Esophagus squamous epithelium (tissue), 5 donors: Measurements from ENCODE around the gene USP21. TPM values are rescaled to one million over a fixed set of nuclear protein-coding genes. Genes with fewer than 3 reads are reported as not detected.

Source experiments
- DNase-seq: peaks from one replicate; lab custom pipeline; 2025; lab: John Stamatoyannopoulos, UW
- H3K27ac ChIP-seq, 4 donors: fragments of 200-600 bp; sonication (generic); one replicate each; pipeline ENCODE4 v1.5.1; 2016 to 2019; ENCODE audit warnings: mild to moderate bottlenecking in 1 of 4
- H3K27me3 ChIP-seq, 4 donors: fragments of 200-600 bp; sonication (generic); 1 replicate in 3 of 4; 2 replicates in 1 of 4; pipeline versions ENCODE4 v1.5.1 to v1.6.0; 2017 to 2021; ENCODE audit warnings: antibody characterized with exemption in 1 of 4
- H3K36me3 ChIP-seq, 3 donors: fragments of 200-600 bp; sonication (generic); one replicate each; pipeline ENCODE4 v1.5.1; 2016 to 2019
- H3K4me1 ChIP-seq, 3 donors: fragments of 200-600 bp; sonication (generic); one replicate each; pipeline ENCODE4 v1.5.1; 2017 to 2019
- H3K4me3 ChIP-seq, 4 donors: fragments of 200-600 bp; sonication (generic); 1 replicate in 3 of 4; 2 replicates in 1 of 4; pipeline ENCODE4 v1.5.1; 2016 to 2019; ENCODE audit warnings: mild to moderate bottlenecking in 2 of 4, moderate library complexity in 1 of 4
- H3K9me3 ChIP-seq, 3 donors: fragments of 200-600 bp; sonication (generic); one replicate each; pipeline ENCODE4 v1.5.1; 2016 to 2019
- POLR2A ChIP-seq, 4 donors: fragments of 450-650 bp; IDR thresholded peaks; one replicate each; pipeline ENCODE4 v1.6.1; 2017; ENCODE audit warnings: antibody characterized with exemption in 4 of 4, mild to moderate bottlenecking in 4 of 4, moderate library complexity in 3 of 4
- WGBS, 2 donors: methylation state at CpG; one replicate each; pipeline ENCODE4 v1.1.5; 2018; 5-methylcytosine and 5-hydroxymethylcytosine counted together
- intact Hi-C: fragments of 100-400 bp; cut with DNase I; formaldehyde crosslinking; loops from one replicate; pipeline ENCODE4 v1.15.0; 2022
- total RNA-seq, 4 donors: library from RNA; depleted of rRNA; stranded (reverse); fragments of >200 nt; gene quantifications; one replicate each; pipeline ENCODE4 v1.1.0, GENCODE V29; 2016
- TF ChIP-seq, protein P1 (sequence below), 6 experiments: fragments of 450-650 bp in 4 of 6; fragments of 200-600 bp in 2 of 6; sonication (generic) in 2 of 6; IDR thresholded peaks; one replicate each; pipeline ENCODE4 v1.5.1; 2016 to 2019; ENCODE audit warnings: antibody characterized with exemption in 6 of 6, mild to moderate bottlenecking in 4 of 6, moderate library complexity in 4 of 6
- donor health status: DM: yes; HTN: yes; CAD: no.

USP21 gene
- total RNA-seq, 4 donors from 2014 or later: 12.1 to 20.4 (median 17.0) TPM

DNA sequence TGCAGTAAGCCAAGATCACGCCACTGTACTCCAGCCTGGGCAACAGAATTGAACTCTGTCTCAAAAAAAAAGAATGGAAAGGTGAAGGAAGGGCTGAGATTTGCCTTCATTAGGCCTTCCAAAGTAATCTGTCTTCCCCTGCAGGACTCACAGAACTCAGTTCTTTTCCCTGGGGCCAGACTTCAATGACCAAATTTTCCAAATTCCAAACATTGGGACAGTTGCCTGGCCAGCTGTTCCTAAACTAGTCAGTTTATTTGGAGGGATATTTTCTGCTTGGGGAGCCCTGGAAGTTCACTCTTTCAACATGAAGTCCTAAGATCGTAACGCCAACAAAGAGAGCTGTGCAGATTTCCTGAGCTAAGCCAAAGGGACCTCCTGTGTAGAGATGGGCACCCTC lies 21.4 kb upstream of the USP21 start:
- Histone ChIP-seq H3K9me3 (no peaks in the 10 kb centered on the region), H3K36me3 (no peaks in the 10 kb centered on the region), H3K4me1 (peaks cover 10 to 21% (median 12%) of the 10 kb centered on the region in 3 donors), H3K27me3 (no peaks in the 10 kb centered on the region), H3K4me3 (no peak overlapping the region), H3K27ac (peak overlapping the region in 1 of 4 donors; percentile 22)
- 59 to 79% methylated on average over 3 of the region's 3 CpGs for WGBS, 2 donors
- intact Hi-C loops: loop anchor here (10.0 kb wide), 1 partner anchor 303 kb away; no protein-coding TSS in a partner anchor
- no peak for DNase-seq
- TF ChIP-seq, protein P1, sequence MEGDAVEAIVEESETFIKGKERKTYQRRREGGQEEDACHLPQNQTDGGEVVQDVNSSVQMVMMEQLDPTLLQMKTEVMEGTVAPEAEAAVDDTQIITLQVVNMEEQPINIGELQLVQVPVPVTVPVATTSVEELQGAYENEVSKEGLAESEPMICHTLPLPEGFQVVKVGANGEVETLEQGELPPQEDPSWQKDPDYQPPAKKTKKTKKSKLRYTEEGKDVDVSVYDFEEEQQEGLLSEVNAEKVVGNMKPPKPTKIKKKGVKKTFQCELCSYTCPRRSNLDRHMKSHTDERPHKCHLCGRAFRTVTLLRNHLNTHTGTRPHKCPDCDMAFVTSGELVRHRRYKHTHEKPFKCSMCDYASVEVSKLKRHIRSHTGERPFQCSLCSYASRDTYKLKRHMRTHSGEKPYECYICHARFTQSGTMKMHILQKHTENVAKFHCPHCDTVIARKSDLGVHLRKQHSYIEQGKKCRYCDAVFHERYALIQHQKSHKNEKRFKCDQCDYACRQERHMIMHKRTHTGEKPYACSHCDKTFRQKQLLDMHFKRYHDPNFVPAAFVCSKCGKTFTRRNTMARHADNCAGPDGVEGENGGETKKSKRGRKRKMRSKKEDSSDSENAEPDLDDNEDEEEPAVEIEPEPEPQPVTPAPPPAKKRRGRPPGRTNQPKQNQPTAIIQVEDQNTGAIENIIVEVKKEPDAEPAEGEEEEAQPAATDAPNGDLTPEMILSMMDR (IDR thresholded peaks at IDR 0.05): no peak
- no peak for TF ChIP-seq POLR2A (IDR thresholded peaks at IDR 0.05)

GRCh38 chr1:161138431-161138830 lies 20.9 kb upstream of the USP21 start:
- Histone ChIP-seq H3K27ac (peak overlapping the region in 1 of 4 donors; percentile 22), H3K36me3 (no peaks in the 10 kb centered on the region), H3K4me1 (peaks cover 9 to 19% (median 12%) of the 10 kb centered on the region in 3 donors), H3K4me3 (no peak overlapping the region), H3K27me3 (no peaks in the 10 kb centered on the region), H3K9me3 (no peaks in the 10 kb centered on the region)
- TF ChIP-seq POLR2A (IDR thresholded peaks at IDR 0.05): no peak
- TF ChIP-seq, protein P1 (IDR thresholded peaks at IDR 0.05): no peak
- intact Hi-C loops: loop anchor here (10.0 kb wide), 1 partner anchor 304 kb away; no protein-coding TSS in a partner anchor
- 82 to 86% methylated on average over 1 of the region's 1 CpG for WGBS, 2 donors
- DNase-seq: no peak

- H3K36me3 ChIP-seq: no peaks in the 10 kb centered on the region
- no peaks in the 10 kb centered on the region for H3K9me3 ChIP-seq
- H3K27me3 ChIP-seq: no peaks in the 10 kb centered on the region
- DNase-seq: no peak
- WGBS, 2 donors: 26 to 35% methylated on average over 1 of the region's 1 CpG
- intact Hi-C loops: loop anchor here (10.0 kb wide), 1 partner anchor 305 kb away; no protein-coding TSS in a partner anchor
- H3K4me3 ChIP-seq: no peak overlapping the region
- H3K4me1 ChIP-seq: peaks cover 0 to 6% (median 0%) of the 10 kb centered on the region in 3 donors
- TF ChIP-seq, protein P1 (IDR thresholded peaks at IDR 0.05): peak in 5 of 6 experiments; percentile 32 to 56 (median 45)
- TF ChIP-seq POLR2A (IDR thresholded peaks at IDR 0.05): no peak
- no peak overlapping the region for H3K27ac ChIP-seq
Observed at GRCh38 chr1:161139766-161140165, 19.5 kb upstream of the USP21 start.

DNA sequence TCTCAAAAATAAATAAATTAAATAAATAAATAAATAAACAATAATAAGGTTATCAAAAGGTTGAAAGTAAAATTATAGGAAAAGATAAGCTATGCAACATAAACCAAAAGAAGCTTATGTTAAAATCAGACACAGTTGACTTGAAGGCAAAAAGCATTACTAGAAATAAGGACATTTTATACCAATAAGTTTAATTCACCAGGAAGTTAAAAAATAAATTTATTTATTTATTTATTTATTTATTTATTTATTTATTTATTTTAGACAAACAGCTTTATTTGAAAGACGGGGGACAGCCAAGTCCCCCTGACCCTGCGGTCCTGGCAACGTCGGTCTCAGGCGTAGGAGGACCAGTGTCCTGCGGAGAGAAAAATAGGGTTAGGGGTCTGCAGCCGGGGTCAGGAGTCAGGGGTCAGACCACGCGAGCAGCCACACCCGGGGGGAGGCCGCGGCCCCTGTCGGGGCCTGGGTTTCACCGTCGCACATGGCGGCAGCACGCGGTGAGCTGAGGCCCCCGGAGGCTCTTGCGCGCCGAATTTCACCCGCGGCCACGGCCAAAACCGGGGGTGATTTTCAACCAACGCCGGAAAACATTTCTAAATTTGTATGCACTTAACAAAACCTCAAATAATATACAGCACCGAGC lies 18.4 kb upstream of the USP21 start:
- no peaks in the 10 kb centered on the region for H3K36me3 ChIP-seq
- H3K27ac ChIP-seq: no peak overlapping the region
- peaks cover 0 to 5% (median 0%) of the 10 kb centered on the region in 3 donors for H3K4me1 ChIP-seq
- no peaks in the 10 kb centered on the region for H3K9me3 ChIP-seq
- intact Hi-C loops: no loop called here
- no peak overlapping the region for H3K4me3 ChIP-seq
- no peak for DNase-seq
- WGBS, 2 donors: 93 to 95% methylated on average over 16 to 29 of the region's 29 CpGs
- TF ChIP-seq POLR2A (IDR thresholded peaks at IDR 0.05): no peak
- TF ChIP-seq, protein P1 (IDR thresholded peaks at IDR 0.05): no peak
- no peaks in the 10 kb centered on the region for H3K27me3 ChIP-seq

GRCh38 chr1:161145832-161146231 lies 13.5 kb upstream of the USP21 start:
- H3K36me3 ChIP-seq: no peaks in the 10 kb centered on the region
- no peak for DNase-seq
- H3K9me3 ChIP-seq: no peaks in the 10 kb centered on the region
- WGBS, 2 donors: 73 to 74% methylated on average over 3 of the region's 3 CpGs
- no peaks in the 10 kb centered on the region for H3K4me1 ChIP-seq
- H3K27me3 ChIP-seq: no peaks in the 10 kb centered on the region
- intact Hi-C loops: no loop called here
- TF ChIP-seq POLR2A (IDR thresholded peaks at IDR 0.05): no peak
- TF ChIP-seq, protein P1 (IDR thresholded peaks at IDR 0.05): no peak
- H3K27ac ChIP-seq: no peak overlapping the region
- no peak overlapping the region for H3K4me3 ChIP-seq
